Ovary (tissue), 3 donors: ENCODE data around the gene KLHL42.

Experiments
- POLR2A ChIP-seq: fragments of 450-650 bp; IDR thresholded peaks from one replicate; pipeline ENCODE4 v1.6.1; 2017; ENCODE audit warnings: antibody characterized with exemption, mild to moderate bottlenecking, moderate library complexity
- TF ChIP-seq, protein P1 (sequence below), 3 donors: fragments of 450-650 bp in 2 of 3; fragments of 200-600 bp in 1 of 3; IDR thresholded peaks; one replicate each; pipeline versions ENCODE4 v1.5.1 to v1.8.0; 2016 to 2022; ENCODE audit warnings: antibody characterized with exemption in 3 of 3, mild to moderate bottlenecking in 1 of 3
- donor health status: DM: no; HTN: no; CAD: no.

DNA sequence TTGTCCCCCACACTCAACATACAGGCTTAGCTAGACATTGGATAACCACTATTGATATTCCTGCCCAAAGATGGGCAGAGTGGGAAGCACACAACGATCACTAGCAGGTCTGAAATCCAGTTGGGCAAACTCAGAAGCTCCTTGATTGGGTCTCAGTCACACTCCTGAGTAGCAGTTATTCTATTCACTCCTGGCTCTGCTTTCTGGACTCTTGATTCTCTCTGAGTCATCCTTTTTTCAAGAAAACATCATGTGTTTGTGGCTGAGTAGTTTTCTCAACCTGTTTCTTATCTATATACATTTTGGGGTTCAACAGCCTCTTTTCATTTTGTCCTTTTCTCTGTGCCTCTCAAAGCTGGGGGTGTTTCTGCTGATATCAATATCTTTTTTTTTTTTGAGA lies 46.0 kb downstream of the KLHL42 start:
- TF ChIP-seq, protein P1, sequence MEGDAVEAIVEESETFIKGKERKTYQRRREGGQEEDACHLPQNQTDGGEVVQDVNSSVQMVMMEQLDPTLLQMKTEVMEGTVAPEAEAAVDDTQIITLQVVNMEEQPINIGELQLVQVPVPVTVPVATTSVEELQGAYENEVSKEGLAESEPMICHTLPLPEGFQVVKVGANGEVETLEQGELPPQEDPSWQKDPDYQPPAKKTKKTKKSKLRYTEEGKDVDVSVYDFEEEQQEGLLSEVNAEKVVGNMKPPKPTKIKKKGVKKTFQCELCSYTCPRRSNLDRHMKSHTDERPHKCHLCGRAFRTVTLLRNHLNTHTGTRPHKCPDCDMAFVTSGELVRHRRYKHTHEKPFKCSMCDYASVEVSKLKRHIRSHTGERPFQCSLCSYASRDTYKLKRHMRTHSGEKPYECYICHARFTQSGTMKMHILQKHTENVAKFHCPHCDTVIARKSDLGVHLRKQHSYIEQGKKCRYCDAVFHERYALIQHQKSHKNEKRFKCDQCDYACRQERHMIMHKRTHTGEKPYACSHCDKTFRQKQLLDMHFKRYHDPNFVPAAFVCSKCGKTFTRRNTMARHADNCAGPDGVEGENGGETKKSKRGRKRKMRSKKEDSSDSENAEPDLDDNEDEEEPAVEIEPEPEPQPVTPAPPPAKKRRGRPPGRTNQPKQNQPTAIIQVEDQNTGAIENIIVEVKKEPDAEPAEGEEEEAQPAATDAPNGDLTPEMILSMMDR (IDR thresholded peaks at IDR 0.05): no peak
- TF ChIP-seq POLR2A: no peak
